ENCODE results near the gene G0S2. TPM values are rescaled to one million over a fixed set of nuclear protein-coding genes. Genes with fewer than 3 reads are reported as not detected.

Gene G0S2
- polyA plus RNA-seq, 1 donor (not counting 4 experiments of a cell fraction or from before 2014, with no cell fraction given) = 46.2 TPM

DNA sequence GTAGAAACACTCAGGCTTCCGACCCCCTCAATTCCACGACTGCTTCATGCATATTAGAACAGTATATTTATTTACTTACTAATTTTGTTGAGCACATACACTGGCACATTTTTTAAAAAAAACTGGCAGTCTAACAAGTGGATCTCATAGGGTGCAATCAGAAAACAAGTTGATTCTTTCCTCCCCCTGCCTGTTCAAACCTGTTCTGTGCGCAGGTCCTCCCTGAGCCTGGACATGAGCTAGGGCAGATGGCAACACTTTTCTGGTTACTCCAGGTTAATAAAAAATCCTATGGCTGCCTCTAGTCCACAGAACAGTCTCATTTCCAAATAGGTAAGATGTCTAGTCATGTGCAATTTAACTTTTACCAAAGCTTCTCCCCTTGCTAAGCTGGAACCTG lies 48.1 kb downstream of the G0S2 start:
- H3K4me2 ChIP-seq (ENCODE audit: control insufficient read depth, extremely low read depth, insufficient read depth, low read depth, low read length) = no peak overlapping the region
- H3K4me1 ChIP-seq (ENCODE audit: control insufficient read depth, extremely low read depth, insufficient read depth, low read length) = peaks cover 7% of the 10 kb centered on the region
- TF ChIP-seq, protein P1, sequence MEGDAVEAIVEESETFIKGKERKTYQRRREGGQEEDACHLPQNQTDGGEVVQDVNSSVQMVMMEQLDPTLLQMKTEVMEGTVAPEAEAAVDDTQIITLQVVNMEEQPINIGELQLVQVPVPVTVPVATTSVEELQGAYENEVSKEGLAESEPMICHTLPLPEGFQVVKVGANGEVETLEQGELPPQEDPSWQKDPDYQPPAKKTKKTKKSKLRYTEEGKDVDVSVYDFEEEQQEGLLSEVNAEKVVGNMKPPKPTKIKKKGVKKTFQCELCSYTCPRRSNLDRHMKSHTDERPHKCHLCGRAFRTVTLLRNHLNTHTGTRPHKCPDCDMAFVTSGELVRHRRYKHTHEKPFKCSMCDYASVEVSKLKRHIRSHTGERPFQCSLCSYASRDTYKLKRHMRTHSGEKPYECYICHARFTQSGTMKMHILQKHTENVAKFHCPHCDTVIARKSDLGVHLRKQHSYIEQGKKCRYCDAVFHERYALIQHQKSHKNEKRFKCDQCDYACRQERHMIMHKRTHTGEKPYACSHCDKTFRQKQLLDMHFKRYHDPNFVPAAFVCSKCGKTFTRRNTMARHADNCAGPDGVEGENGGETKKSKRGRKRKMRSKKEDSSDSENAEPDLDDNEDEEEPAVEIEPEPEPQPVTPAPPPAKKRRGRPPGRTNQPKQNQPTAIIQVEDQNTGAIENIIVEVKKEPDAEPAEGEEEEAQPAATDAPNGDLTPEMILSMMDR (optimal IDR thresholded peaks at IDR 0.05 in 1 of 3, IDR thresholded peaks at IDR 0.05 in 1 of 3, conservative IDR thresholded peaks at IDR 0.05 in 1 of 3; ENCODE audit: extremely low read depth in 1 of 3, insufficient read depth in 2 of 3, low read length in 3 of 3) = no peak
- no peak for TF ChIP-seq EZH2 (IDR thresholded peaks at IDR 0.05; ENCODE audit: low read length)
- H3K4me3 ChIP-seq (ENCODE audit: control insufficient read depth in 2 of 3, extremely low read depth in 1 of 3, insufficient read depth in 2 of 3, low read depth in 1 of 3, low read length in 3 of 3) = no peak overlapping the region
- no peaks in the 10 kb centered on the region for H3K27me3 ChIP-seq (ENCODE audit: control insufficient read depth, extremely low read depth, insufficient read depth, low read length)
- H3K27ac ChIP-seq (ENCODE audit: control insufficient read depth, insufficient read depth, low read length) = no peak overlapping the region
- H3K36me3 ChIP-seq (ENCODE audit: control insufficient read depth in 2 of 2, extremely low read depth in 1 of 2, insufficient read depth in 2 of 2, low read length in 2 of 2) = no peaks in the 10 kb centered on the region
- no peak for DNase-seq (ENCODE audit: low read depth, low spot score)
- H2AFZ ChIP-seq (ENCODE audit: control insufficient read depth, low read length) = no peak overlapping the region
- H3K79me2 ChIP-seq (ENCODE audit: control insufficient read depth, insufficient read depth, low read length) = no peaks in the 10 kb centered on the region
- H3K9me3 ChIP-seq (ENCODE audit: control insufficient read depth, low read depth, low read length) = no peaks in the 10 kb centered on the region
- no peaks in the 10 kb centered on the region for H3K9me1 ChIP-seq (ENCODE audit: control insufficient read depth, extremely low read depth, insufficient read depth, low read length)
- dilution Hi-C loops (cut with MboI; ENCODE audit: extremely low pct_ligation_motif_present, low sequenced_read_pairs) = no loop called here
- peak; percentile 23 for FAIRE-seq
- no peak overlapping the region for H3K9ac ChIP-seq (ENCODE audit: control insufficient read depth, extremely low read depth, insufficient read depth, low read length)
- no peaks in the 10 kb centered on the region for H4K20me1 ChIP-seq (ENCODE audit: control insufficient read depth, extremely low read depth, insufficient read depth, low read length)

DNA sequence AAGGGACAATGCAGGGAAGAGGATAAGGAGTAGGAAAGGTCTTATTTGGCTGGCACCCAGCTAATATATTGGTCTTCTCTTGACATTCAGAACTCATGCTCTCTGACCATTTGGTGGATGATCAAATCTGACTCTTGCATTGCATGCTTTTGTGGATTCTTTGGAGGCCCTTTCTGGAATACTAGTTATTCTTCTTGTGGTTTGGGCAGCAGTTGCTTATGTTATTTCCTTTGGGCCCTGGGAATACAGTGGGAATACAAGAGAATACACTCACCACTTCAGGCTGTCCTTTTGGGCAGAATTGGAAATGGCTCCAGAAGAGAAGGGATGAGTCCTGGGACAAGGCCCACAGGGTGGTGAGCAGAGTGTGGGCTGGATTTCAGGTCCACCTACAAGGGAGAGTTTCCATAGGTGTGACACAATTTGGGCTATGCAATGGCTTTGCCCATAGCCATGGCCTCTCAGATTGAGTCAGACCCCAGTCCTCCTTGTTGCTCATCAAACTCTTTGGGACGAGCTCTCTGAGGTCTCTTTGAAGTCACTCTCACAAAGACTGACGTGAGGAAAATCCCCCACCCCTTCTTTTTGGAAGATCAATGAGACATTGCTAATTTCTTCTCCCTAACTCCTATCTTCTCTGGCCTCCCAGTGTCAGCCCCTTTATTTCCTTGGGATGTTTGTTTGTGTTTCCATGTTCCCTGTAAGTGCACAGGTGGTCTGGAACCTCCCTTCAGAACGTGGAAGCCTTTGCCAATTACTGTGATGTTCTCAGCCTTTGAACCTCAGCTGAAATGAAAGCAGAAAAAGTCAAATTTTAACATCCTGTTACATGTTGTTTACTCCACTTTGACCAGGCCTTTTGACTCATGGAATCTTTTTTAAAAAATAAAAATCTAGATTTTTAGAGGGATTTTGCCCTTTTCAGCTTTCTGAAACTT lies 48.8 kb downstream of the G0S2 start:
- FAIRE-seq (no peak), DNase-seq (ENCODE audit: low read depth, low spot score) (no peak)
- H3K4me1 ChIP-seq (ENCODE audit: control insufficient read depth, extremely low read depth, insufficient read depth, low read length) = peaks cover 7% of the 10 kb centered on the region
- H3K27ac ChIP-seq (ENCODE audit: control insufficient read depth, insufficient read depth, low read length) = no peak overlapping the region
- H3K4me2 ChIP-seq (ENCODE audit: control insufficient read depth, extremely low read depth, insufficient read depth, low read depth, low read length) = no peak overlapping the region
- no peak overlapping the region for H3K4me3 ChIP-seq (ENCODE audit: control insufficient read depth in 2 of 3, extremely low read depth in 1 of 3, insufficient read depth in 2 of 3, low read depth in 1 of 3, low read length in 3 of 3)
- H3K27me3 ChIP-seq (ENCODE audit: control insufficient read depth, extremely low read depth, insufficient read depth, low read length) = no peaks in the 10 kb centered on the region
- H2AFZ ChIP-seq (ENCODE audit: control insufficient read depth, low read length) = no peak overlapping the region
- TF ChIP-seq, protein P1 (optimal IDR thresholded peaks at IDR 0.05 in 1 of 3, IDR thresholded peaks at IDR 0.05 in 1 of 3, conservative IDR thresholded peaks at IDR 0.05 in 1 of 3; ENCODE audit: extremely low read depth in 1 of 3, insufficient read depth in 2 of 3, low read length in 3 of 3) = no peak
- TF ChIP-seq EZH2 (IDR thresholded peaks at IDR 0.05; ENCODE audit: low read length) = no peak
- H3K36me3 ChIP-seq (ENCODE audit: control insufficient read depth in 2 of 2, extremely low read depth in 1 of 2, insufficient read depth in 2 of 2, low read length in 2 of 2) = no peaks in the 10 kb centered on the region
- no peaks in the 10 kb centered on the region for H3K9me1 ChIP-seq (ENCODE audit: control insufficient read depth, extremely low read depth, insufficient read depth, low read length)
- H3K9ac ChIP-seq (ENCODE audit: control insufficient read depth, extremely low read depth, insufficient read depth, low read length) = no peak overlapping the region
- dilution Hi-C loops (cut with MboI; ENCODE audit: extremely low pct_ligation_motif_present, low sequenced_read_pairs) = no loop called here
- no peaks in the 10 kb centered on the region for H3K79me2 ChIP-seq (ENCODE audit: control insufficient read depth, insufficient read depth, low read length)
- no peaks in the 10 kb centered on the region for H4K20me1 ChIP-seq (ENCODE audit: control insufficient read depth, extremely low read depth, insufficient read depth, low read length)
- no peaks in the 10 kb centered on the region for H3K9me3 ChIP-seq (ENCODE audit: control insufficient read depth, low read depth, low read length)

Other genes starting within 250 kb of the G0S2 start
- gene CAMK1G, start 91.7 kb upstream of the G0S2 start, polyA plus RNA-seq = 0.02 TPM in 1 of 3 replicates, not detected in the others
- 659 to 1,206 TPM (median 953 TPM) in 3 replicates for gene LAMB3, start 23.0 kb upstream of the G0S2 start, polyA plus RNA-seq
- 2.7 to 7.4 TPM (median 3.4 TPM) in 3 replicates for gene HSD11B1, start 29.4 kb downstream of the G0S2 start, polyA plus RNA-seq
- gene TRAF3IP3, start 80.6 kb downstream of the G0S2 start, polyA plus RNA-seq = 0.08 to 0.16 TPM in 2 of 3 replicates, not detected in the other
- gene C1orf74, start 109.1 kb downstream of the G0S2 start, polyA plus RNA-seq = 48.0 to 65.6 TPM (median 58.1 TPM) in 3 replicates
- 467 to 800 TPM (median 476 TPM) in 3 replicates for gene IRF6, start 130.7 kb downstream of the G0S2 start, polyA plus RNA-seq
- gene UTP25, start 152.6 kb downstream of the G0S2 start, polyA plus RNA-seq = 12.3 to 13.3 TPM (median 12.4 TPM) in 3 replicates